K562 (cell line): ENCODE results near the gene BRD4. TPM values are rescaled to one million over a fixed set of nuclear protein-coding genes. Genes with fewer than 3 reads are reported as not detected.
A peak's percentile ranks its signal among the peaks of the same experiment; 100 is the strongest.

Experiments
- ARID1B ChIP-seq: fragments of 450-650 bp; IDR thresholded peaks from 2 replicates; pipeline ENCODE4 v1.6.1; 2016; ENCODE audit warnings: antibody characterized with exemption, mild to moderate bottlenecking, inconsistent platforms
- BHLHE40 ChIP-seq: IDR thresholded peaks from 2 replicates; pipeline ENCODE4 v1.6.1; 2011; ENCODE audit warnings: low read length, improper control_type of control experiment
- BRD9 ChIP-seq: fragments of 450-650 bp; IDR thresholded peaks from 2 replicates; pipeline ENCODE4 v1.6.1; 2018; ENCODE audit warnings: low read depth; ENCODE audit not compliant: partially characterized antibody
- CBFB ChIP-seq: sonication (generic); formaldehyde crosslinking; IDR thresholded peaks from 2 replicates; pipeline ENCODE4 v1.4.0; 2020; ENCODE audit warnings: mild to moderate bottlenecking, missing genetic modification reagents
- CEBPB ChIP-seq: fragments of 450-650 bp; IDR thresholded peaks from 2 replicates; pipeline ENCODE4 v1.6.1; 2016; ENCODE audit warnings: missing genetic modification characterization, missing compliant biosample characterization
- CREM ChIP-seq: IDR thresholded peaks from 2 replicates; pipeline ENCODE4 v1.6.1; 2014; ENCODE audit warnings: antibody characterized with exemption, low read depth
- EP400 ChIP-seq: fragments of 450-650 bp; IDR thresholded peaks from 2 replicates; pipeline ENCODE4 v1.6.1; 2017; ENCODE audit warnings: antibody characterized with exemption, mild to moderate bottlenecking, moderate library complexity
- FOSL1 ChIP-seq: fragments of 200-800 bp; sonication (Bioruptor generic); conservative IDR thresholded peaks from 2 replicates; pipeline ENCODE4 v1.6.1; 2016; ENCODE audit warnings: missing genetic modification characterization, missing compliant biosample characterization
- MBD2 ChIP-seq: sonication (generic); IDR thresholded peaks from 2 replicates; pipeline ENCODE4 v1.6.1; 2016; ENCODE audit warnings: low read depth, borderline replicate concordance
- MLLT1 ChIP-seq, 2 experiments: fragments of 450-650 bp; IDR thresholded peaks; 2 replicates each; pipeline ENCODE4 v1.6.1; 2016
- RFX5 ChIP-seq: IDR thresholded peaks from 2 replicates; pipeline ENCODE4 v1.6.1; 2011; ENCODE audit warnings: low read depth, mild to moderate bottlenecking, improper control_type of control experiment, low read length
- RNF219 ChIP-seq: fragments of 250-450 bp; sonication (Bioruptor Pico); IDR thresholded peaks from 2 replicates; pipeline ENCODE4 v1.5.0; 2022; ENCODE audit warnings: mild to moderate bottlenecking
- SOX6 ChIP-seq: fragments of 450-650 bp; IDR thresholded peaks from 2 replicates; pipeline ENCODE4 v1.6.1; 2014; ENCODE audit warnings: mild to moderate bottlenecking
- SRSF7 ChIP-seq: fragments of 200-400 bp; formaldehyde crosslinking; optimal IDR thresholded peaks from 2 replicates; pipeline ENCODE3; 2017; ENCODE audit warnings: mild to moderate bottlenecking, low read depth, low read length
- SRSF9 ChIP-seq: fragments of 200-400 bp; formaldehyde crosslinking; IDR thresholded peaks from 2 replicates; pipeline ENCODE4 v1.6.1; 2017; ENCODE audit warnings: low read depth, low read length, borderline replicate concordance
- TARDBP ChIP-seq: fragments of 450-650 bp; IDR thresholded peaks from 2 replicates; pipeline ENCODE4 v1.6.1; 2016
- ZBTB1 ChIP-seq: sonication (generic); formaldehyde crosslinking; IDR thresholded peaks from 2 replicates; pipeline ENCODE4 v1.8.1; 2023; ENCODE audit warnings: missing genetic modification reagents, low read depth, mild to moderate bottlenecking, borderline replicate concordance
- ZBTB33 ChIP-seq: sonication (generic); formaldehyde crosslinking; IDR thresholded peaks from 2 replicates; pipeline ENCODE4 v1.8.1; 2023; ENCODE audit warnings: mild to moderate bottlenecking, missing genetic modification reagents
- ZNF76 ChIP-seq: fragments of 250-450 bp; sonication (Bioruptor Pico); IDR thresholded peaks from 2 replicates; pipeline ENCODE4 v1.4.0; 2020; ENCODE audit warnings: mild to moderate bottlenecking, moderate library complexity, borderline replicate concordance
- polyA plus RNA-seq, 8 experiments: library from polyadenylated mRNA; depleted of rRNA in 4 of 8; stranded (reverse) in 5 of 8; unstranded in 3 of 8; fragments of >200 nt; fragmentation: Nextera tagmentation in 2 of 8; fragmentation: Illumina TruSeq in 1 of 8; extraction: Ambion mirVana in 2 of 8; extraction: Trizol in 1 of 8; gene quantifications; 2 replicates each; pipeline versions ENCODE4 v1.2.1 to v1.2.3, GENCODE V29; 2011 to 2014; ENCODE audit warnings: inconsistent platforms in 1 of 8, missing spikeins in 1 of 8
- total RNA-seq, 7 experiments: library from RNA; depleted of rRNA in 6 of 7; stranded (reverse); fragments of >200 nt in 6 of 7; fragmentation: Illumina TruSeq in 2 of 7; extraction: Trizol in 2 of 7; gene quantifications; 2 replicates each; pipeline versions ENCODE4 v1.2.1 to v1.2.3, GENCODE V29; 2011 to 2021; ENCODE audit warnings: low replicate concordance in 1 of 7

The BRD4 gene
- total and polyA plus RNA-seq, 9 of the 15 experiments (the other 6 are each of a cell fraction or from before 2014, with no cell fraction given), result 1.8 to 105 (median 15.6) TPM

GRCh38 chr19:15280915-15281683 lies 51.2 kb downstream of the BRD4 start (continued):
- TF ChIP-seq ZBTB33 (CRISPR knock-in tag), result peak; percentile 80
- no peak for TF ChIP-seq RFX5
- TF ChIP-seq ZNF76 (CRISPR knock-in tag), result no peak
- peak; percentile 63 for TF ChIP-seq BRD9
- no peak for TF ChIP-seq ZBTB1 (CRISPR knock-in tag)
- TF ChIP-seq MLLT1 (IDR thresholded peaks at IDR 0.05), result no peak
- peak; percentile 86 for TF ChIP-seq CEBPB (tag)
- peak; percentile 33; the same call in 1 of the 2 replicates for TF ChIP-seq ARID1B
- TF ChIP-seq CREM, result peak; percentile 59
- peak; percentile 52; the same call in 1 of the 2 replicates for TF ChIP-seq EP400
- TF ChIP-seq MBD2, result no peak
- no peak for TF ChIP-seq RNF219 (CRISPR knock-in tag)
- TF ChIP-seq CBFB (CRISPR knock-in tag), result 0 out of 2 replicates have a peak, but pooled peaks have one; percentile 25
- peak; percentile 16; the same call in 1 of the 2 replicates for TF ChIP-seq BHLHE40
- TF ChIP-seq TARDBP, result peak; percentile 39; the same call in 1 of the 2 replicates
- peak; percentile 39; the same call in 1 of the 2 replicates for TF ChIP-seq FOSL1 (tag)
- TF ChIP-seq SOX6, result peak; percentile 68
- TF ChIP-seq SRSF7, result no peak
- TF ChIP-seq SRSF9, result no peak
